ENCODE data around the gene CXorf38. TPM values are rescaled to one million over a fixed set of nuclear protein-coding genes. Genes with fewer than 3 reads are reported as not detected.

The CXorf38 gene
- 2.8 and 10.0 TPM in 2 replicates for total RNA-seq (ENCODE audit: low replicate concordance)

GRCh38 chrX:40647307-40648197 is at the start of gene CXorf38:
TSS of gene CXorf38 (minus strand) at chrX:40647561. CDS start at chrX:40647520, 41 bp downstream.
- DNase-seq (ENCODE audit: low read depth), result peak; percentile 91
- H3K4me3 ChIP-seq (ENCODE audit: low read depth, low read length), result peak within 1 kb of the TSS; percentile 80
- TF ChIP-seq CTCF (IDR thresholded peaks at IDR 0.05; ENCODE audit: insufficient read depth, low read length), result no peak

- no peak for TF ChIP-seq CTCF (IDR thresholded peaks at IDR 0.05; ENCODE audit: insufficient read depth, low read length)
- peak; percentile 4 for DNase-seq (ENCODE audit: low read depth)
- no peak overlapping the region for H3K4me3 ChIP-seq (ENCODE audit: low read depth, low read length)
These were observed 47.4 kb upstream of the CXorf38 start for GRCh38 chrX:40694802-40695201.

GRCh38 chrX:40688929-40689328 is 41.6 kb upstream of the CXorf38 start:
- no peak for TF ChIP-seq CTCF (IDR thresholded peaks at IDR 0.05; ENCODE audit: insufficient read depth, low read length)
- DNase-seq (ENCODE audit: low read depth), result peak; percentile 19
- no peak overlapping the region for H3K4me3 ChIP-seq (ENCODE audit: low read depth, low read length)

GRCh38 chrX:40687169-40687568 is 39.8 kb upstream of the CXorf38 start:
- no peak overlapping the region for H3K4me3 ChIP-seq (ENCODE audit: low read depth, low read length)

GRCh38 chrX:40685362-40685918 is 38.1 kb upstream of the CXorf38 start:
- H3K4me3 ChIP-seq (ENCODE audit: low read depth, low read length), result no peak overlapping the region
- TF ChIP-seq CTCF (IDR thresholded peaks at IDR 0.05; ENCODE audit: insufficient read depth, low read length), result no peak
- no peak for DNase-seq (ENCODE audit: low read depth)

More at GRCh38 chrX:40687169-40687568, 39.8 kb upstream of the CXorf38 start:
- DNase-seq (ENCODE audit: low read depth), result no peak
- no peak for TF ChIP-seq CTCF (IDR thresholded peaks at IDR 0.05; ENCODE audit: insufficient read depth, low read length)

- no peak for TF ChIP-seq CTCF (IDR thresholded peaks at IDR 0.05; ENCODE audit: insufficient read depth, low read length)
- DNase-seq (ENCODE audit: low read depth), result no peak
- H3K4me3 ChIP-seq (ENCODE audit: low read depth, low read length), result no peak overlapping the region
These were observed 36.7 kb upstream of the CXorf38 start for GRCh38 chrX:40684092-40684491.

Measured in fibroblast of the aortic adventitia (primary cell).